ENCODE results near the gene SCARF2. TPM values are rescaled to one million over a fixed set of nuclear protein-coding genes. Genes with fewer than 3 reads are reported as not detected.
A peak's percentile ranks its signal among the peaks of the same experiment; 100 is the strongest.

SCARF2 gene
- total RNA-seq, 1 donor from 2014 or later: 12.6 TPM

- no peak overlapping the region for H3K4me3 ChIP-seq (ENCODE audit: low read depth, low read length)
- no peak for TF ChIP-seq CTCF (conservative IDR thresholded peaks at IDR 0.05; ENCODE audit: low read depth, low read length)
- DNase-seq (ENCODE audit: low read depth): no peak
Observed at GRCh38 chr22:20438678-20439492, 1.3 kb upstream of the SCARF2 start.

- no peak for DNase-seq (ENCODE audit: low read depth)
- no peak overlapping the region for H3K4me3 ChIP-seq (ENCODE audit: low read depth, low read length)
- no peak for TF ChIP-seq CTCF (conservative IDR thresholded peaks at IDR 0.05; ENCODE audit: low read depth, low read length)
Observed at GRCh38 chr22:20438427-20438677, 727 bp upstream of the SCARF2 start.

- TF ChIP-seq CTCF (conservative IDR thresholded peaks at IDR 0.05; ENCODE audit: low read depth, low read length): no peak
- peak overlapping the region; percentile 44 for H3K4me3 ChIP-seq (ENCODE audit: low read depth, low read length)
- no peak for DNase-seq (ENCODE audit: low read depth)
Observed at GRCh38 chr22:20436768-20437612, 635 bp downstream of the SCARF2 start.

- peak overlapping the region; percentile 44 for H3K4me3 ChIP-seq (ENCODE audit: low read depth, low read length)
- TF ChIP-seq CTCF (conservative IDR thresholded peaks at IDR 0.05; ENCODE audit: low read depth, low read length): no peak
- no peak for DNase-seq (ENCODE audit: low read depth)
Observed at GRCh38 chr22:20436307-20436767, 1.3 kb downstream of the SCARF2 start.

- H3K4me3 ChIP-seq (ENCODE audit: low read depth, low read length): peak overlapping the region; percentile 44
Observed at GRCh38 chr22:20435436-20436306, 2.0 kb downstream of the SCARF2 start.

More at GRCh38 chr22:20435436-20436306, 2.0 kb downstream of the SCARF2 start:
- DNase-seq (ENCODE audit: low read depth): no peak
- TF ChIP-seq CTCF (conservative IDR thresholded peaks at IDR 0.05; ENCODE audit: low read depth, low read length): no peak
